GM12874 (cell line): ENCODE data around the gene PDZD8.

Experiments used
- TF ChIP-seq, protein P1 (sequence below): IDR thresholded peaks from 2 replicates; pipeline ENCODE4 v1.5.1; 2011; ENCODE audit warnings: low read depth, mild to moderate bottlenecking, control low read depth, low read length, moderate library complexity; ENCODE audit not compliant: insufficient read depth

The PDZD8 gene

DNA sequence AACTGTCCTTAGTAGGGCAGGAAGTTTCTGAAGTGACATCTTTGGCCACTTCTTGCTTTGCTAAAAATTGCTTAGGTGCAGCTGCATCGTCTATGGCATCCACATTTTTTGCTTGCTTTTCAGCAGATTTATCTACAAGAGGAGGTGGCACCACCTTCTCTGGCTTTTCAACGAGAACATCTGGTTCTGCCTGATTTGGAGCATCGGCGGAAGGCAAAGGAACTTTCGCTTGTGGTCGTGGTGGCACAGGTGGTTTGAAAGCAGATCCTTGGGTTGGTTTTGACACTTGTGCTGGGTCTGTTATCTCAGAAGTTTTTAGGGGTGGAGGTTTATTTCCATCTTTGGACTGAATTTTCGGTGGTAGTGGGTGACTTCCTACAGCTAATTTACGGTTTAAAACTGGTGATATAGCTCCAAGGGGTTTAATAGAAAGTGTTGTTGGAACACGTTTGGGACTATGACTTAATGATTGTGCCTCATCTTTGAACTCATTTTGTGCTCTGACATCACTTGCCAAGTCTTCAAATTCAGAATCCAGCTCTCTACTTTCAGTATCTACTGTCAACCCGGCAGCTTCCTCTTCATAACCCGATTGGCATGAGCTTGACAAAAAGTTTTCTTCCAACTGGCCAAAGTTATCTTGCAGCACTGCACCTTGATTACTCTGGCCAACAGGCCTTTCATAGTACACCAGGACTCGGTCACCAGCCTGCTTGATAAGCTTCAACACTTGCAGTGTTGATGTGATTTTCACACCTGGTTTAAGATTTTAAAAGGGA, 90.3 kb downstream of the PDZD8 start:
- TF ChIP-seq, protein P1, sequence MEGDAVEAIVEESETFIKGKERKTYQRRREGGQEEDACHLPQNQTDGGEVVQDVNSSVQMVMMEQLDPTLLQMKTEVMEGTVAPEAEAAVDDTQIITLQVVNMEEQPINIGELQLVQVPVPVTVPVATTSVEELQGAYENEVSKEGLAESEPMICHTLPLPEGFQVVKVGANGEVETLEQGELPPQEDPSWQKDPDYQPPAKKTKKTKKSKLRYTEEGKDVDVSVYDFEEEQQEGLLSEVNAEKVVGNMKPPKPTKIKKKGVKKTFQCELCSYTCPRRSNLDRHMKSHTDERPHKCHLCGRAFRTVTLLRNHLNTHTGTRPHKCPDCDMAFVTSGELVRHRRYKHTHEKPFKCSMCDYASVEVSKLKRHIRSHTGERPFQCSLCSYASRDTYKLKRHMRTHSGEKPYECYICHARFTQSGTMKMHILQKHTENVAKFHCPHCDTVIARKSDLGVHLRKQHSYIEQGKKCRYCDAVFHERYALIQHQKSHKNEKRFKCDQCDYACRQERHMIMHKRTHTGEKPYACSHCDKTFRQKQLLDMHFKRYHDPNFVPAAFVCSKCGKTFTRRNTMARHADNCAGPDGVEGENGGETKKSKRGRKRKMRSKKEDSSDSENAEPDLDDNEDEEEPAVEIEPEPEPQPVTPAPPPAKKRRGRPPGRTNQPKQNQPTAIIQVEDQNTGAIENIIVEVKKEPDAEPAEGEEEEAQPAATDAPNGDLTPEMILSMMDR = no peak

DNA sequence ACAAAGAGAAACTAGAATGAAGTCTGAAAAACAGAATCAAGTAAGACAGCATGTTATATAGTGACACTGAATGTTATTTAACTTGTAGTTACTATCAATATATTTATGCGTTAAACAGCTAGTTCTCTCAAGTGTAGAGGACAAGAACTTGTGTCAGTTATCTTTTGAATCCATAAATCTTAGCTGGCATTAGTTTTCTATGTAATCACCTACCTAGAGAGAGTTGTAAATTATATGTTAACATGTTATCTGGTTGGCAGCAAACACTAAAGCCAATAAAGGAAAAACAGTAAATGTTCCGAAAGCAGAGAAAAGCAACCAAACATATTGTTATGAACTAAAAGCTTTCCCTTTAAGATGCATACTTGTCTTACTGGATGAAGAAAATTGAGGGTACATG, 97.6 kb downstream of the PDZD8 start:
- TF ChIP-seq, protein P1 = no peak

DNA sequence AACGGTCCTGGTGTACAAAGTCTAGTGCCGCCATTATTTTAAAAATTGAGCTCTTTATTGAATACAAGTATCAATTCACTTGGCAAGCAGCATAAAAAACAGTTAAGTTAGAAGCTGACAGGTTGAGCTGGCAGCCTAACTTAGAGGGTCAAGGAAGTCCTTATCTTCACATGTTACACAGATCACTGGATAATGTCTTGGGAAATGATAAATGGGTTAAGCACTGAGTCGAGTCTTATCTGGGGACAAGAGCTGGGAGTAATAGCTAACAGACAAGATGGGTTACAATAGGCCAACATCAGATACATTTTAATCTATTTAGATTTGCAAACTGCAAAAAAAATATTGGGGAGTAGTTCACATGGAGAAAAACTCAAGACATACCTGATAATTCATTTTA, 100.1 kb downstream of the PDZD8 start:
- TF ChIP-seq, protein P1 = no peak

DNA sequence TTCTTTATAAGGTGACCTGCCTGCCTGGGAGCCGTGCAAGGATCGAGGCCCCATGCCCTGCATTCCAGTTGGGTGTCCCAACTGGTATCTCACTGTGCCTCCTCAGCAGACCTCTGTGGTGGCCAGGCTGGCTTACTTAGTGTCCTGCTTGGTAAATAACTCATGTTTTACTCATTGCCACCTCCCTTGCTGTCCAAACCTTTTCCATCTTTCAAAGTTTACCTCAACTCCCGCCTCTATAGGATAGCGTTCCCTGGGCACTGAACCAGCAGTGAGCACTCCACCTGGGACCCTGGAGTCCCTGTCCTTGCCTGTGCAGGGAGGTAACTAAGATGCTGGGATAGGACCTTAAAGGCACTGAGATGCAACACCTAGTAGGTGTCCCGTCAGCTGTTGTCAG, 100.7 kb downstream of the PDZD8 start:
- TF ChIP-seq, protein P1 = no peak

DNA sequence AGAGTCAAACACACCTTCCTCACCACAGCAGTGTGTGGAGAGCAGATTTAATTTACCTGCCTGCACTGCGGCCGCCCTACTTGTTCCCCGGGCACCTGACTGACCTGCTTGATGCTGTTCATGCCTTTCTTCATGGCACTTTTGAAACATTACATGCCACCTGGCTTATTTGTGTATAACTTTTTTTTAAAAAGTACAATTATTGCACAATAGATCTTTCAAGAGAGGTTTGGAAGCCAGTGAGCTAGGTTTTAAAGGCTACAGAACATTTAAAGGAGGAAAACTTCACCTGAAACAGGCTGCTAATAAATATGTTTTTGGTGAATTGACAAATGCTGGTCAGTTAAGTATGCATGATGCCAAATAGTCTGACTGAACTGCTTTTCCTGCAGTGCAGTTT, 101.3 kb downstream of the PDZD8 start:
- TF ChIP-seq, protein P1 = no peak

DNA sequence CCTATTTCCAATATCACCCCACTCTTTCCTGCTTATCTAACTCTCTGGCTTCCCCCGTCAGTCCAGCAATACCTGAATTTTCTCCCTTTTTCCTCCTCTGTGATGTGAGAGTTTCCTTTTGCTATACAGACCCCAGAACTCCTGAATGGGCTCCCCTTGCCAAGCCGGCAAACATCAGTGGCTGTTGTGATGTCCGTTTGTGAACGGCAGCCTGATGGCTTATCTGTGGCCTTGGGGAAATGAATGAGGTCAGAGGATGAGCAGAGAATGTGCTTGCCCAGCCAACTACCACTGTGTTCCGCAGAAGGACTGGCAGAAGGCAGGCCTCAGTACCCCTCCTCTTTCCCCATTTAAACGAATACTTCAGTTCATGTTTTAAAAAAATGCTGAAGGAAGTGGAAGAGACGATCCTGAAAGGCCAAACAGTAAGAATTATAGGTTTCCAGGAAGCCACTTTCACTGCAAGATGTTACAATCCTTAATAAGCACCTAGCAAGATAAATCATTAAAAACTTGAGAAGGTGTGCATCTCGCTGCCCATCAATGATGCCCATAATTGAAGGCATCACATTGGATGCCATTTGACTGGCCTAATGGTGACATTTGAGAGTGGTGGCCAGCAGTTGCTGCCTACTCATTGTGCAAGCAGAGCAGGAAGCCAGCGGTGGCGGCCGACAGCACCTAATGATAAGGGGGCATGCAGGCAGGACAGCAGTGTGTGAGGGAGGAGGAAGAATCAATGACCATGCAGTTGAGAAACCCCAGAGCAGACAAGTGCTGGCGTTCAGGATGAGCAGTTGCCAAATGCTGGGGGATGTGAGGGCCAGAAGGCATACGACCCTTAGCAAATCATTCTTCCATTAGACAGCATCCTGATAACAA, 102.8 kb downstream of the PDZD8 start:
- TF ChIP-seq, protein P1 = no peak

DNA sequence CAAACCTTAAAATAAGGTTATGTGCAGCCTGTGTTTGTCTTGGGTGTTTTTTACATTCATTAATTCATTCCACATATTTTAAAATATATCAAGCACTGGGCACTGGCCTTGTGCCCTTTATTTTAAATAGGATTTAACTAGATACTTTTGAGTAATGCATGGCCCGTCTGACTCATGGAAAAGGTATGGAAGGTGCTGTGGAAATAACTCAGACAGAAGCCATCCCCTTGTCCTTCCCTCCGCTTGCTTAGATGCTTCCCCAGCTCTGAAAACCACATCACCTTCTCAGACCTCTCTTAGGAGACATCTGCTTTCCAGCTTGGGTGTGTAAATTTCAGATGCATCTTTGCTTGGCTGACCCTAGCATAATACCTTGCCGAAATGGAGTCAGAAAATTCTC, 103.8 kb downstream of the PDZD8 start:
- TF ChIP-seq, protein P1 = no peak
